Measurements from ENCODE around the gene BOK. TPM values are rescaled to one million over a fixed set of nuclear protein-coding genes. Genes with fewer than 3 reads are reported as not detected.
"Not testable (repeated sequence)": the region's sequence is repeated elsewhere in the genome, so short reads cannot be mapped to it uniquely, and the experiment has no call there.

The BOK gene
- total RNA-seq, 1 donor from 2014 or later: 83.3 TPM

DNA sequence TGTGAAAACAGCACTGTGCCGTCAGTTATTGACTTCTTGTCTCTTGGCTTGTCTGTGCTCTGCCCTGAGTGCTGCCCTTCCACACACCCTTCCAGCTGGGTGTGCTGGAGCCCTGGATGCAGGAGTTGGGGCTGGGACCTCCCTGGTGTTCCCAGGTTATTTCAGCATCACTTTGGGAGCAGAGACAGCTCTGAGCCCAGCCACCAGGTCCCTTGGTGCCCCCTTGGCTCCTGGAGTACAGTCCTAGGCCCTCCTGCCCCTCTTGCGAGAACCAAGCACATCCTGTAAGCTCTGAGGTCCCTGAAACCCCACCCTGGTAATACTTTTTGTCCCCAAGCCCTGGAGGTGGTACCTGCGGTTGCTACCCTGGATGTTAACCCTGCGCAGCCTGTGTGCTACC lies 24.3 kb downstream of the BOK start:
- no peak for DNase-seq (ENCODE audit: low read depth)
- no peak overlapping the region for H3K4me3 ChIP-seq (ENCODE audit: low read depth, low read length)
- TF ChIP-seq, protein P1, sequence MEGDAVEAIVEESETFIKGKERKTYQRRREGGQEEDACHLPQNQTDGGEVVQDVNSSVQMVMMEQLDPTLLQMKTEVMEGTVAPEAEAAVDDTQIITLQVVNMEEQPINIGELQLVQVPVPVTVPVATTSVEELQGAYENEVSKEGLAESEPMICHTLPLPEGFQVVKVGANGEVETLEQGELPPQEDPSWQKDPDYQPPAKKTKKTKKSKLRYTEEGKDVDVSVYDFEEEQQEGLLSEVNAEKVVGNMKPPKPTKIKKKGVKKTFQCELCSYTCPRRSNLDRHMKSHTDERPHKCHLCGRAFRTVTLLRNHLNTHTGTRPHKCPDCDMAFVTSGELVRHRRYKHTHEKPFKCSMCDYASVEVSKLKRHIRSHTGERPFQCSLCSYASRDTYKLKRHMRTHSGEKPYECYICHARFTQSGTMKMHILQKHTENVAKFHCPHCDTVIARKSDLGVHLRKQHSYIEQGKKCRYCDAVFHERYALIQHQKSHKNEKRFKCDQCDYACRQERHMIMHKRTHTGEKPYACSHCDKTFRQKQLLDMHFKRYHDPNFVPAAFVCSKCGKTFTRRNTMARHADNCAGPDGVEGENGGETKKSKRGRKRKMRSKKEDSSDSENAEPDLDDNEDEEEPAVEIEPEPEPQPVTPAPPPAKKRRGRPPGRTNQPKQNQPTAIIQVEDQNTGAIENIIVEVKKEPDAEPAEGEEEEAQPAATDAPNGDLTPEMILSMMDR (conservative IDR thresholded peaks at IDR 0.05; ENCODE audit: low read depth, low read length): no peak

DNA sequence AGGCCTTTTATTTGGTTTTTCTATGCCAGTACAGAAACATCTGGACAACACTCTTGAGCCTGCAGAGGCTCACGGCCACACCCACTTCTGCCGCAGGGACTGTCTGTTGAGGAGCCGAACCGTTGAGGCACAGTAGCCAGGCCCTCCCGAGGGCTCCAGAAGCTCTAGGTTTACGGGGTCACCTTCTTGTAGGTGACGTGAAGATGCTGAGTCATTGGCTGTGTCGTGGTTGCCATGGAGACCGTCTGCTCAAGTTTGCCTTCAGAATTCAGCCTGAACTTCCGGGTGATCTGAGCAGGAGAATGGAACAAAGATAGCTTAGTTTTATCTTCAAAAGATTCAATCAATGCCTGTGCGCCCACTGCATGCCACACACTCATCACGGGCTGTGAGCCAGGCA lies 25.9 kb downstream of the BOK start:
- DNase-seq (ENCODE audit: low read depth): no peak
- H3K4me3 ChIP-seq (ENCODE audit: low read depth, low read length): no peak overlapping the region
- TF ChIP-seq, protein P1 (conservative IDR thresholded peaks at IDR 0.05; ENCODE audit: low read depth, low read length): no peak

DNA sequence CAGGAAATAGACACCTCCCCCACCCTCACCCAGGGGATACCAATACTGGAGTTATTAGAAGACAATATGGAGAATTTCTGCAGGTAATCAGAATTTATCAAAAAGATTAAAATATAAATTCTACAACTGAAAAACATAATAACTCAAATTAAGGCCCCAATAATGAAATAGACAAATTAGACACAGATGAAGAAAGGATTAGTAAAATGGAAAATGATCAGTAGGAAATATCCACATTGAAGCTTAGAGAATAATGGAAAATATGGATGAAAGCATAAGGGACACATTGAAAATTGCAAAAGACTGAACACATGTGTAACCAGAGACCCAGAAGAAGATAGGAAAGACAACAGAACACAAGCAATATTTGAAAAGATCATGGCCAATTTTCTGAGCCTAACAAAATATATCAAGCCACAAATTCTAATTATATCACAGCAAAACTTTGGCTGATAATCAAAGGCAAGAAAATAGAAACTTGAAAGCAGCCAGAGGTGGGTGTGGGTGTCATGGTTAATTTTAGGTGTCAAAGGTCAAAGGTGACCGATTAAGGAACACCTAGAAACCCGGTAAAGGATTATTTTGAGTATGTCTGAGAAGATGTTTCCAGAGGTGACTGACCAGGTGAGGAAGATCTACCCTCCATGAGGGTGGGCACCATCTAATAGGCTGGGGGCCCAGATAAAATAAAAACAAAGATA lies 28.2 kb downstream of the BOK start:
- H3K4me3 ChIP-seq (ENCODE audit: low read depth, low read length): no peak overlapping the region
- TF ChIP-seq, protein P1 (conservative IDR thresholded peaks at IDR 0.05; ENCODE audit: low read depth, low read length): no peak
- DNase-seq (ENCODE audit: low read depth): no peak

DNA sequence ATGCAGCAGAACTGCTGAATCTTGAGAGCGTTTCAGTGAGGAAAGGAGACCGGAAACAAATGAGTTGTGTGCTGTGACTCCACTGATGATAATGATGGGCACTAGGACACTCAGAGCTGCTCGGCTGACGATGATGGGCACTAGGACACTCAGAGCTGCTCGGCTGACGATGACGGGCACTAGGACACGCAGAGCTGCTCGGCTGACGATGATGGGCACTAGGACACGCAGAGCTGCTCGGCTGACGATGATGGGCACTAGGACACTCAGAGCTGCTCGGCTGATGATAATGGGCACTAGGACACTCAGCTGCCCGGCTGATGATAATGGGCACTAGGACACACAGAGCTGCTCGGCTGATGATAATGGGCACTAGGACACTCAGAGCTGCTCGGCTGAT lies 31.3 kb downstream of the BOK start:
- not testable (repeated sequence) for H3K4me3 ChIP-seq (ENCODE audit: low read depth, low read length); DNase-seq (ENCODE audit: low read depth)

DNA sequence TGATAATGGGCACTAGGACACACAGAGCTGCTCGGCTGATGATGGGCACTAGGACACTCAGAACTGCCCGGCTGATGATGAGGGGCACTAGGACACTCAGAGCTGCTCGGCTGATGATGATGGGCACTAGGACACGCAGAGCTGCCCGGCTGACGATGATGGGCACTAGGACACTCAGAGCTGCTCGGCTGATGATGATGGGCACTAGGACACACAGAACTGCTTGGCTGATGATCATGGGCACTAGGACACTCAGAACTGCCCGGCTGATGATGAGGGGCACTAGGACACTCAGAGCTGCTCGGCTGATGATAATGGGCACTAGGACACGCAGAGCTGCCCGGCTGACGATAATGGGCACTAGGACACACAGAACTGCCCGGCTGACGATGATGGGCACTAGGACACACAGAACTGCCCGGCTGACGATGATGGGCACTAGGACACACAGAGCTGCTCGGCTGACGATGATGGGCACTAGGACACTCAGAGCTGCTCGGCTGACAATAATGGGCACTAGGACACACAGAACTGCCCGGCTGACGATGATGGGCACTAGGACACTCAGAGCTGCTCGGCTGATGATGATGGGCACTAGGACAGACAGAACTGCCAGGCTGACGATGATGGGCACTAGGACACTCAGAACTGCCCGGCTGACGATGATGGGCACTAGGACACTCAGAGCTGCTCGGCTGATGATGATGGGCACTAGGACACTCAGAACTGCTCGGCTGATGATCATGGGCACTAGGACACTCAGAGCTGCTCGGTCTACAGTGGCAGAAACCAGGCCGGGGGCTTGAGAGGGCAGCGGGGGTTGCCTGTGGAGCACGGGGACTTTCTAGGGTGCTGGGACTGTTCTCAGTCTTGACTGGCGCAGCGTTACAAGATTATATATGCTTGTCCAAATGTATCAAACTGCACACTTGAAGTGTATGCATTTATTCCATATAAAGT lies 32.2 kb downstream of the BOK start:
- H3K4me3 ChIP-seq (ENCODE audit: low read depth, low read length); DNase-seq (ENCODE audit: low read depth): not testable (repeated sequence)

DNA sequence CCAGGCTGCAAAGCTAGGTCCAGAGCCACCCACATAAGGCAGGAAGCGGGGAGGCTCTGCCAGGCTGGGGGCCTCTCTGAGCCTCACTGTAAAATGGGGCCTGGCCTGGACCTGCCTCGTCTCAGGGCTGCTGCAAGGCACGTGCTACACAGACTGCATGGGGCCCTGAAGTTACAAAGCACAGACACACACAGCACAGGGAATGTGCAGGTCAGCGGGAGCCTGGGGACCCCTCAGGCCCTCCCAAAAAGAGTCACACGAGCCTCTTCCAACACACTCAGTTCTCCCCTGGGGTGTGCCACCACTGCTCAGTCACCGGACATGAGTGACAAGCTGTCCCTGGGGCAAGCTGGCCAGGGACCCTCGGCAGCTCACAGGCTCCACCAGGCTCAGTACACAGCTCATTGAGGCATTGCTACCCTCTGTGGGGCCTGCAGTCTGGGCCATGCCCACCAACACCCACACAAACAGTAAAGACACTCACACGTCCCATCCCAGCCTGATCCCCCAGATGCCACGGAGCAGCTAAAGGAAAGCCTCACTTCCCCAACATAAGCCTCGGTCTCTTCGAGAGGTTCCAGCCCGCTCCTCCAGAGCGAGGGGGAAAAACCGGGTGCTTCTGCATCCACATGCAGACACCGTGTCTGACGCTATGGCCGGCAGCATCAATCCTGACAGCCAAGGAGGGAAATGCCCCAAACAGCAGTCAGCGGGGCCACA lies 33.7 kb downstream of the BOK start:
- no peak overlapping the region for H3K4me3 ChIP-seq (ENCODE audit: low read depth, low read length)
- no peak for DNase-seq (ENCODE audit: low read depth)
- TF ChIP-seq, protein P1 (conservative IDR thresholded peaks at IDR 0.05; ENCODE audit: low read depth, low read length): no peak

DNA sequence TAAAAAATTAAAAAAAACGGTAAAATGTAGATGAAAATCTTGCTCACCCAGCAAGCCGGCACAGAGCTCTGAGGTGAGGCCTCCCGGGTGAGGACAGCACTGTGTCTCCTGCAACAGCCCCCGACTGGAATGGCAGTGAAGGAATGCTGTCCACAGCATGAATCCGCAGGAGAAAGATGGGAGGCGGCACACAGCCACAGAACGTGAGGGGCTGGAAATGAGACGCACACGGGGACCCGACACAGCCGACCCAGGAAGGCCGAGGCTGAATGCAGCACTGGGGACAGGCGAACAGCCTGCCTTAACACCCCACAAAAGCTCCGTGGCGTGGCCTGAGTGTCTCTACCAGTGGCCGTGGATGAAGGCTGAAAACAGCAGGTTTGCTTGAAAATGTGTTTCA lies 34.7 kb downstream of the BOK start:
- no peak for DNase-seq (ENCODE audit: low read depth)
- TF ChIP-seq, protein P1 (conservative IDR thresholded peaks at IDR 0.05; ENCODE audit: low read depth, low read length): no peak
- H3K4me3 ChIP-seq (ENCODE audit: low read depth, low read length): no peak overlapping the region

All from epithelial cell of proximal tubule (primary cell).